HepG2 (cell line): Measurements from ENCODE around the gene SCFD2. TPM values are rescaled to one million over a fixed set of nuclear protein-coding genes. Genes with fewer than 3 reads are reported as not detected.

Experiments used
- ATAC-seq: fragments of 200-7000 bp; cut with Tn5 transposase; 3 replicates; pipeline ENCODE4 v1.9.1; 2020; ENCODE audit warnings: mild to moderate bottlenecking, moderate library complexity
- BruUV-seq: library from RNA; stranded (reverse); fragments of 400-500 nt; replicated peaks from 2 replicates; lab custom pipeline; 2021; lab: Mats Ljungman, UMichigan
- CTCF ChIA-PET: fragments of 300-600 bp; formaldehyde crosslinking; extraction: SDS; loops from one replicate; lab custom pipeline; 2021; ENCODE audit warnings: low total read pairs, inconsistent platforms, low intra/inter-chr PET ratio; lab: Yijun Ruan, JAX
- POLR2A ChIA-PET: fragments of 350-600 bp; sonication (Branson Sonifier 250); formaldehyde crosslinking; loops from one replicate; lab custom pipeline; 2020; ENCODE audit warnings: antibody characterized with exemption, inconsistent platforms; lab: Yijun Ruan, JAX
- DNase-seq: peaks from one replicate; pipeline ENCODE4 v3.0.0-alpha.2; 2015; ENCODE audit warnings: low spot score
- FAIRE-seq: peaks from 3 replicates; lab custom pipeline; 2011; peaks lifted over from hg19 to GRCh38; lab: Jason Lieb, UNC
- H2AFZ ChIP-seq: one replicate; pipeline ENCODE4 v1.6.1; 2011; ENCODE audit warnings: low read length, inconsistent platforms
- H3K27ac ChIP-seq: fragments of 300-600 bp; 3 replicates; pipeline ENCODE4 v1.8.0; 2011; ENCODE audit warnings: mixed run types, mild to moderate bottlenecking, mixed read lengths, low read length, inconsistent platforms; ENCODE audit not compliant: insufficient read depth; ENCODE audit errors: extremely low read length
- H3K27me3 ChIP-seq, 2 experiments: fragments of 200-600 bp in 1 of 2; 2 replicates in 1 of 2; 3 replicates in 1 of 2; pipeline versions ENCODE4 v1.6.0 to v1.8.0; 2011; ENCODE audit warnings: low read length in 2 of 2, mild to moderate bottlenecking in 2 of 2, moderate library complexity in 2 of 2, inconsistent platforms in 1 of 2; ENCODE audit not compliant: insufficient read depth in 2 of 2, control insufficient read depth in 1 of 2
- H3K36me3 ChIP-seq, 2 experiments: fragments of 200-600 bp in 1 of 2; replicated peaks in 1 of 2; 2 replicates in 1 of 2; 3 replicates in 1 of 2; pipeline versions ENCODE4 v1.5.1 to v1.8.0; 2011; ENCODE audit warnings: low read length in 2 of 2, inconsistent platforms in 1 of 2; ENCODE audit not compliant: insufficient read depth in 2 of 2, control insufficient read depth in 1 of 2
- H3K4me1 ChIP-seq: 2 replicates; pipeline ENCODE4 v1.5.1; 2012; ENCODE audit warnings: low read length, inconsistent platforms; ENCODE audit not compliant: insufficient read depth
- H3K4me2 ChIP-seq: 2 replicates; pipeline ENCODE4 v1.6.0; 2011; ENCODE audit warnings: low read depth, low read length, inconsistent platforms
- H3K4me3 ChIP-seq, 3 experiments: fragments of 200-600 bp in 1 of 3; sonication (generic), shearing (Covaris generic) in 1 of 3; replicated peaks in 1 of 3; 2 replicates each; pipeline ENCODE4 v1.5.1; 2011 to 2016; ENCODE audit warnings: low read length in 3 of 3, inconsistent platforms in 2 of 3, low read depth in 2 of 3, mild to moderate bottlenecking in 2 of 3, control low read depth in 1 of 3, mixed read lengths in 1 of 3; ENCODE audit not compliant: insufficient read depth in 1 of 3
- H3K79me2 ChIP-seq: one replicate; pipeline ENCODE4 v1.6.1; 2011; ENCODE audit warnings: low read length, inconsistent platforms; ENCODE audit not compliant: insufficient read depth
- H3K9ac ChIP-seq: 2 replicates; pipeline ENCODE4 v1.6.0; 2011; ENCODE audit warnings: mild to moderate bottlenecking, low read depth, low read length, inconsistent platforms; ENCODE audit not compliant: insufficient read depth
- H3K9me3 ChIP-seq: 2 replicates; pipeline ENCODE4 v1.5.1; 2012; ENCODE audit warnings: mild to moderate bottlenecking, low read length
- H4K20me1 ChIP-seq: 2 replicates; pipeline ENCODE4 v1.6.0; 2011; ENCODE audit warnings: inconsistent platforms, mild to moderate bottlenecking, low read length, moderate library complexity; ENCODE audit not compliant: insufficient read depth
- ADNP ChIP-seq: sonication (generic); formaldehyde crosslinking; IDR thresholded peaks from 2 replicates; pipeline ENCODE4 v1.4.0; 2020; ENCODE audit warnings: missing genetic modification reagents
- CEBPB ChIP-seq: IDR thresholded peaks from 2 replicates; pipeline ENCODE4 v1.6.1; 2011; ENCODE audit warnings: low read depth, low read length, improper control_type of control experiment, borderline replicate concordance
- GFI1 ChIP-seq: sonication (generic); formaldehyde crosslinking; IDR thresholded peaks from 2 replicates; pipeline ENCODE4 v1.5.0; 2020; ENCODE audit warnings: missing genetic modification reagents, mild to moderate bottlenecking, borderline replicate concordance
- GLI4 ChIP-seq: sonication (generic); formaldehyde crosslinking; IDR thresholded peaks from 2 replicates; pipeline ENCODE4 v1.5.1; 2020; ENCODE audit warnings: missing genetic modification reagents, mild to moderate bottlenecking, moderate library complexity, borderline replicate concordance
- HNF4A ChIP-seq: sonication (generic); formaldehyde crosslinking; IDR thresholded peaks from 2 replicates; pipeline ENCODE4 v1.4.0; 2020; ENCODE audit warnings: missing genetic modification reagents
- KDM2A ChIP-seq: sonication (generic); formaldehyde crosslinking; IDR thresholded peaks from 2 replicates; pipeline ENCODE4 v1.4.0; 2020; ENCODE audit warnings: low read depth, missing genetic modification reagents, borderline replicate concordance
- PBX2 ChIP-seq: IDR thresholded peaks from 2 replicates; pipeline ENCODE4 v1.6.1; 2016; ENCODE audit warnings: control low read depth
- RELA ChIP-seq: sonication (generic); formaldehyde crosslinking; IDR thresholded peaks from 2 replicates; pipeline ENCODE4 v1.4.0; 2020; ENCODE audit warnings: missing genetic modification reagents
- ZNF121 ChIP-seq: sonication (generic); formaldehyde crosslinking; IDR thresholded peaks from 2 replicates; pipeline ENCODE4 v1.5.0; 2020; ENCODE audit warnings: mild to moderate bottlenecking, missing genetic modification reagents
- ZNF274 ChIP-seq: sonication (generic); formaldehyde crosslinking; IDR thresholded peaks from 2 replicates; pipeline ENCODE4 v1.5.1; 2020; ENCODE audit warnings: mild to moderate bottlenecking, missing genetic modification reagents
- ZNF512B ChIP-seq: sonication (generic); formaldehyde crosslinking; IDR thresholded peaks from 2 replicates; pipeline ENCODE4 v1.5.1; 2020; ENCODE audit warnings: missing genetic modification reagents, mild to moderate bottlenecking, borderline replicate concordance
- ZNF747 ChIP-seq: sonication (generic); formaldehyde crosslinking; IDR thresholded peaks from 2 replicates; pipeline ENCODE4 v1.8.1; 2023; ENCODE audit warnings: missing genetic modification reagents, mild to moderate bottlenecking, borderline replicate concordance
- ZNF781 ChIP-seq: sonication (generic); formaldehyde crosslinking; IDR thresholded peaks from 2 replicates; pipeline ENCODE4 v1.5.1; 2020; ENCODE audit warnings: borderline replicate concordance, mild to moderate bottlenecking, missing genetic modification reagents; ENCODE audit errors: not compliant biosample characterization
- ZXDC ChIP-seq: sonication (generic); formaldehyde crosslinking; IDR thresholded peaks from 2 replicates; pipeline ENCODE4 v1.5.0; 2020; ENCODE audit warnings: mild to moderate bottlenecking, missing genetic modification reagents
- WGBS: methylation state at CpG from one replicate; pipeline ENCODE4 v1.1.6; 2017; ENCODE audit warnings: low lambda C conversion rate; 5-methylcytosine and 5-hydroxymethylcytosine counted together
- in situ Hi-C: cut with HindIII; loops from 2 replicates; pipeline ENCODE4 v1.10.0; 2017; ENCODE audit warnings: low pct_unique_long_range_greater_than_20kb; ENCODE audit not compliant: extremely low pct_ligation_motif_present
- intact Hi-C: fragments of 100-400 bp; cut with micrococcal nuclease; formaldehyde crosslinking; loops from one replicate; pipeline ENCODE4 v1.10.0; 2022; ENCODE audit not compliant: unreplicated experiment
- polyA plus RNA-seq, 8 experiments: library from polyadenylated mRNA; depleted of rRNA in 3 of 8; stranded (reverse) in 7 of 8; unstranded in 1 of 8; fragments of >200 nt; fragmentation: Illumina TruSeq in 4 of 8; extraction: Trizol in 4 of 8; gene quantifications; 2 replicates each; pipeline versions ENCODE4 v1.2.1 to v1.2.3, GENCODE V29; 2011 to 2016; ENCODE audit warnings: low read depth in 4 of 8, missing spikeins in 1 of 8, mixed read lengths in 1 of 8; ENCODE audit not compliant: insufficient read depth in 1 of 8
- total RNA-seq, 5 experiments: library from RNA; depleted of rRNA; stranded (reverse); fragments of >200 nt; fragmentation: Illumina TruSeq; extraction: Trizol; gene quantifications; 2 replicates each; pipeline ENCODE4 v1.2.3, GENCODE V29; 2016; ENCODE audit warnings: low read depth in 1 of 5
- TF ChIP-seq, protein P1 (sequence below): sonication (generic); formaldehyde crosslinking; IDR thresholded peaks from 2 replicates; pipeline ENCODE4 v1.4.0; 2020; ENCODE audit warnings: missing genetic modification reagents
- TF ChIP-seq, protein P2 (sequence below): sonication (generic); formaldehyde crosslinking; IDR thresholded peaks from 2 replicates; pipeline ENCODE4 v1.8.1; 2023; ENCODE audit warnings: mild to moderate bottlenecking, missing genetic modification reagents

Gene SCFD2
- total and polyA plus RNA-seq, 2 of the 13 experiments (the other 11 are each of a cell fraction or from before 2014, with no cell fraction given), result 4.6 to 15.6 TPM

- WGBS, result 61% methylated on average over 5 of the region's 5 CpGs
- BruUV-seq, result no TSS peak
- peak; percentile 88 for DNase-seq
- peak; percentile 95 for ATAC-seq
- H3K36me3 ChIP-seq, result no peaks in the 10 kb centered on the region
- H3K27ac ChIP-seq, result peak overlapping the region; percentile 65
- no peak overlapping the region; a peak in 1 of 6 replicates for H3K4me3 ChIP-seq
- peak; percentile 47 for FAIRE-seq
- intact Hi-C loops, result loop anchor here (1.0 kb wide), 1 partner anchor 36 kb away; no protein-coding TSS in a partner anchor
- no peaks in the 10 kb centered on the region for H3K27me3 ChIP-seq
- H2AFZ ChIP-seq, result no peak overlapping the region
- in situ Hi-C loops, result no loop called here
- peaks cover 31% of the 10 kb centered on the region for H3K4me1 ChIP-seq
- ChIA-PET CTCF (no interaction called here), POLR2A (interaction anchor here (1.0 kb wide), 1 partner anchor 36 kb away, joined by 6 read pairs; no protein-coding TSS in a partner anchor)
- H4K20me1 ChIP-seq, result no peaks in the 10 kb centered on the region
- no peaks in the 10 kb centered on the region for H3K9me3 ChIP-seq
- no peaks in the 10 kb centered on the region for H3K79me2 ChIP-seq
- H3K4me2 ChIP-seq, result peak overlapping the region; percentile 52
- peak overlapping the region; percentile 48; the same call in 1 of the 2 replicates for H3K9ac ChIP-seq
- no peak for TF ChIP-seq PBX2 (CRISPR knock-in tag)
- TF ChIP-seq CEBPB, result no peak
- TF ChIP-seq, protein P1, sequence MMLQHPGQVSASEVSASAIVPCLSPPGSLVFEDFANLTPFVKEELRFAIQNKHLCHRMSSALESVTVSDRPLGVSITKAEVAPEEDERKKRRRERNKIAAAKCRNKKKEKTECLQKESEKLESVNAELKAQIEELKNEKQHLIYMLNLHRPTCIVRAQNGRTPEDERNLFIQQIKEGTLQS (CRISPR knock-in tag), result no peak
- no peak for TF ChIP-seq ZNF747 (CRISPR knock-in tag)
- TF ChIP-seq, protein P2, sequence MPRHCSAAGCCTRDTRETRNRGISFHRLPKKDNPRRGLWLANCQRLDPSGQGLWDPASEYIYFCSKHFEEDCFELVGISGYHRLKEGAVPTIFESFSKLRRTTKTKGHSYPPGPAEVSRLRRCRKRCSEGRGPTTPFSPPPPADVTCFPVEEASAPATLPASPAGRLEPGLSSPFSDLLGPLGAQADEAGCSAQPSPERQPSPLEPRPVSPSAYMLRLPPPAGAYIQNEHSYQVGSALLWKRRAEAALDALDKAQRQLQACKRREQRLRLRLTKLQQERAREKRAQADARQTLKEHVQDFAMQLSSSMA, result no peak
- TF ChIP-seq ZNF512B (CRISPR knock-in tag), result no peak
- no peak for TF ChIP-seq KDM2A (CRISPR knock-in tag)
- TF ChIP-seq GLI4 (CRISPR knock-in tag), result no peak
- TF ChIP-seq ADNP (CRISPR knock-in tag), result no peak
- peak; percentile 28; the same call in 1 of the 2 replicates for TF ChIP-seq HNF4A (CRISPR knock-in tag)
- no peak for TF ChIP-seq ZNF274
- TF ChIP-seq ZNF121 (CRISPR knock-in tag), result no peak
- TF ChIP-seq ZNF781 (CRISPR knock-in tag), result no peak
- TF ChIP-seq GFI1 (CRISPR knock-in tag), result no peak
- TF ChIP-seq RELA, result no peak
- no peak for TF ChIP-seq ZXDC (CRISPR knock-in tag)
These were observed 310.0 kb downstream of the SCFD2 start for GRCh38 chr4:53055716-53056403.
